Measurements from ENCODE around the gene IFRD2. TPM values are rescaled to one million over a fixed set of nuclear protein-coding genes. Genes with fewer than 3 reads are reported as not detected.
A peak's percentile ranks its signal among the peaks of the same experiment; 100 is the strongest.

IFRD2 gene
- total and polyA plus RNA-seq, 9 of the 15 experiments (the other 6 are each of a cell fraction or from before 2014, with no cell fraction given): 30.5 to 115 (median 52.8) TPM

DNA sequence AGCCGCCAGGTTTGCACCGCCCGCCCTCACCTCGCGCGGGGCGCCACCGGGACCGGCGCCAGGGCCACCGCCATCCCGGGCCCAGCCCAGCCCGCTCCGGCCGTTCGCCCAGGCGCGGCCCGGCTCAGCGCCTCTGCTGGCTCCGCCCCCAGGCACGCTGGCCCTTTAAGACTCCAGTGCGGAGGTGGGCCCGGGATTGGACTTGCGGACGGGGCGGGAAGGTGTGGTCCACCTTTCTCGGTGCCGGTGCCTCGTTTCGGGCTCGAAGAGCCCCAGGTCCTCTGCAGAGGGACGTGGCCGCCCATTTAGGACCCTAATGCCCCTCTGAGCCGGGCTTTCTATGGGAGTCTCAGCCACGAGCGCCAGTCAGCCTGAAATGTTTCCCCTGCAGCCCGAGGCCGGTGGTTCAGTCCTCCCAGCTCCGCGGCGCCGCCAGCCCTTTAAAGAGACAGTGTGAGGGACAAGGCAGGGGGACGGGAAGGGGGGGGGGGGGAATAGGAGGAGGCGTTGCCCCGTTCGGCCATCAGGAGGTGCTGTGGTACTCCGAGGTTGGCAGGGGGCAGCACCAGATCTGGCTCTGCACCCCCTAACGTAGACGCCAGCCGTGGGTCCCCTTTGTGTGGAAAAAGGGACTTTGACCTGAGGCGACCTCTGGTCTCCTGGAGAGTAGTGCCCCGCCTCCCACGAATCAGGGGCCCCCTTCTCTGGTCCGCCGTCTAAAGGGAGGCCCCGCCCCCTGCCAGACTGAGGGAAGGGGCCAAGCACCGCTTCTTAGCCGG is 29.3 kb upstream of the IFRD2 start (continued):
- no peak for TF ChIP-seq MED1 (CRISPR knock-in tag; IDR thresholded peaks at IDR 0.05; ENCODE audit: borderline replicate concordance)

DNA sequence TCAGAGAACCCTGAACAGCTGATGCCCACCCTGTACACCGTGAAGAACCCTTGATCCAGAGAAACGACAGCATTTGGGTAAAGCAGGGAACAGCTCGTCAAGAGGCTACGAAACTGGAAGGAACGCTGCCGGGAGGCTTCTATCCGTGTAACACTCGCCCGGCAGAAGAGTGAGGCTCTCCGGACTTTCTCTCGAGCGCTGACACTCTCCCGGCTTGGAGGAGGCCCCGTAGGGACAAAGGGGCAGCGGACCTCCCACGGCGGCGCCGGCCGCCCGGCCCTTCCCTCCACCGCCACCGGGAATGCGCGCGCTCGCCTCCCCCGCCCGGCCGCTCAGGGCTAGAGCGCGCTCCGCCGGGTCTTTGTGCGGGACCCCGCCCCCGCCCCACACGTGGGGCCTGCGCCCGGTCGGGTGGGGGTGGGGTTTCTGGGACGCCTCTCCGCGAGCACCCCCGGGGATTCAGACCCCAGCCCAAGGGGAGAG is 28.7 kb upstream of the IFRD2 start:
- 0% methylated on average over 12 of the region's 45 CpGs for WGBS (ENCODE audit: insufficient coverage, low coverage, missing lambda C conversion rate)
- Histone ChIP-seq H2AFZ (ENCODE audit: low read depth, low read length) (peak overlapping the region; percentile 99), H3K27ac (ENCODE audit: extremely low read depth, low read depth, low read length) (peak overlapping the region; percentile 100), H3K36me3 (ENCODE audit: control insufficient read depth, insufficient read depth, low read length) (peaks cover 37% of the 10 kb centered on the region; the same call in 2 of the 3 replicates), H3K4me3 (peak overlapping the region; percentile 81), H3K79me2 (ENCODE audit: control insufficient read depth, insufficient read depth, low read length) (peaks cover 22% of the 10 kb centered on the region), H3K9me1 (ENCODE audit: control insufficient read depth, insufficient read depth, low read length) (no peaks in the 10 kb centered on the region), H3K4me2 (ENCODE audit: insufficient read depth, low read length) (peak overlapping the region; percentile 90), H4K20me1 (replicated peaks; ENCODE audit: control insufficient read depth, insufficient read depth, low read length) (no peaks in the 10 kb centered on the region), H3K4me1 (replicated peaks in 1 of 2; ENCODE audit: control insufficient read depth in 2 of 2, insufficient read depth in 2 of 2, low read length in 2 of 2) (peaks cover 36 to 80% of the 10 kb centered on the region in 2 experiments), H3K9ac (ENCODE audit: insufficient read depth in 1 of 2, low read depth in 2 of 2, low read length in 2 of 2) (peak overlapping the region; percentile 98), H3K9me3 (replicated peaks; ENCODE audit: control insufficient read depth, insufficient read depth, low read depth, low read length) (no peaks in the 10 kb centered on the region), H3K27me3 (ENCODE audit: control insufficient read depth in 2 of 2, insufficient read depth in 2 of 2, low read length in 2 of 2) (no peaks in the 10 kb centered on the region)
- ATAC-seq (peak; percentile 80), DNase-seq (ENCODE audit: extremely low read depth in 1 of 4, low spot score in 3 of 4) (peak; percentile 78 to 83 (median 80)), FAIRE-seq (peak; percentile 11)
- in situ Hi-C loops (cut with MboI): no loop called here
- intact Hi-C loops (cut with micrococcal nuclease): no loop called here
- BruUV-seq (replicated peaks): no TSS peak
- ChIA-PET CTCF (ENCODE audit: low intra/inter-chr PET ratio) (no interaction called here), POLR2A (interaction anchor here (0.9 to 1.2 kb wide), 3 partner anchors 9 to 59 kb away, joined by 4 to 5 read pairs (median 4); partner anchors contain the start of gene HYAL1)
- no peak for TF ChIP-seq C11orf30 (IDR thresholded peaks at IDR 0.05; ENCODE audit: low read depth)
- TF ChIP-seq MXI1 (IDR thresholded peaks at IDR 0.05; ENCODE audit: low read depth, low read length): peak; percentile 81; the same call in 1 of the 2 replicates
- no peak for TF ChIP-seq EGR1 (conservative IDR thresholded peaks at IDR 0.05)
- TF ChIP-seq CXXC5 (CRISPR knock-in tag; IDR thresholded peaks at IDR 0.05): peak; percentile 84; the same call in 1 of the 2 replicates
- TF ChIP-seq, protein P1, sequence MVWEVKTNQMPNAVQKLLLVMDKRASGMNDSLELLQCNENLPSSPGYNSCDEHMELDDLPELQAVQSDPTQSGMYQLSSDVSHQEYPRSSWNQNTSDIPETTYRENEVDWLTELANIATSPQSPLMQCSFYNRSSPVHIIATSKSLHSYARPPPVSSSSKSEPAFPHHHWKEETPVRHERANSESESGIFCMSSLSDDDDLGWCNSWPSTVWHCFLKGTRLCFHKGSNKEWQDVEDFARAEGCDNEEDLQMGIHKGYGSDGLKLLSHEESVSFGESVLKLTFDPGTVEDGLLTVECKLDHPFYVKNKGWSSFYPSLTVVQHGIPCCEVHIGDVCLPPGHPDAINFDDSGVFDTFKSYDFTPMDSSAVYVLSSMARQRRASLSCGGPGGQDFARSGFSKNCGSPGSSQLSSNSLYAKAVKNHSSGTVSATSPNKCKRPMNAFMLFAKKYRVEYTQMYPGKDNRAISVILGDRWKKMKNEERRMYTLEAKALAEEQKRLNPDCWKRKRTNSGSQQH (CRISPR knock-in tag; IDR thresholded peaks at IDR 0.05): no peak
- TF ChIP-seq PTTG1 (tag; IDR thresholded peaks at IDR 0.05; ENCODE audit: low read depth): no peak
- TF ChIP-seq MYC (IDR thresholded peaks at IDR 0.05; ENCODE audit: low read depth, low read length): peak; percentile 80
- TF ChIP-seq MYC (CRISPR knock-in tag; IDR thresholded peaks at IDR 0.05; ENCODE audit: borderline replicate concordance, low read depth): no peak
- no peak for TF ChIP-seq MED1 (CRISPR knock-in tag; IDR thresholded peaks at IDR 0.05; ENCODE audit: borderline replicate concordance)
- TF ChIP-seq ZNF133 (CRISPR knock-in tag; IDR thresholded peaks at IDR 0.05): no peak
- peak; percentile 33 to 69; a peak in 2 of 4 replicates for TF ChIP-seq TEAD1 (CRISPR knock-in tag; IDR thresholded peaks at IDR 0.05)
- TF ChIP-seq, protein P2, sequence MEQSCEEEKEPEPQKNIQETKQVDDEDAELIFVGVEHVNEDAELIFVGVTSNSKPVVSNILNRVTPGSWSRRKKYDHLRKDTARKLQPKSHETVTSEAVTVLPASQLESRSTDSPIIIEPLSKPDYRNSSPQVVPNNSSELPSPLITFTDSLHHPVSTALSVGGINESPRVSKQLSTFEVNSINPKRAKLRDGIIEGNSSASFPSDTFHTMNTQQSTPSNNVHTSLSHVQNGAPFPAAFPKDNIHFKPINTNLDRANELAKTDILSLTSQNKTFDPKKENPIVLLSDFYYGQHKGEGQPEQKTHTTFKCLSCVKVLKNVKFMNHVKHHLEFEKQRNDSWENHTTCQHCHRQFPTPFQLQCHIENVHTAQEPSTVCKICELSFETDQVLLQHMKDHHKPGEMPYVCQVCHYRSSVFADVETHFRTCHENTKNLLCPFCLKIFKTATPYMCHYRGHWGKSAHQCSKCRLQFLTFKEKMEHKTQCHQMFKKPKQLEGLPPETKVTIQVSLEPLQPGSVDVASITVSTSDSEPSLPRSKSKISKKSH (CRISPR knock-in tag; IDR thresholded peaks at IDR 0.05): no peak
- no peak for TF ChIP-seq FOXM1 (IDR thresholded peaks at IDR 0.05; ENCODE audit: low read depth)
- no peak for TF ChIP-seq FOXM1 (CRISPR knock-in tag; IDR thresholded peaks at IDR 0.05; ENCODE audit: low read depth)
- no peak for TF ChIP-seq ELF1 (tag; IDR thresholded peaks at IDR 0.05)
- TF ChIP-seq, protein P3, sequence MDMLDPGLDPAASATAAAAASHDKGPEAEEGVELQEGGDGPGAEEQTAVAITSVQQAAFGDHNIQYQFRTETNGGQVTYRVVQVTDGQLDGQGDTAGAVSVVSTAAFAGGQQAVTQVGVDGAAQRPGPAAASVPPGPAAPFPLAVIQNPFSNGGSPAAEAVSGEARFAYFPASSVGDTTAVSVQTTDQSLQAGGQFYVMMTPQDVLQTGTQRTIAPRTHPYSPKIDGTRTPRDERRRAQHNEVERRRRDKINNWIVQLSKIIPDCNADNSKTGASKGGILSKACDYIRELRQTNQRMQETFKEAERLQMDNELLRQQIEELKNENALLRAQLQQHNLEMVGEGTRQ (CRISPR knock-in tag; IDR thresholded peaks at IDR 0.05): peak; percentile 68
